ENCODE data around the gene USP32.
"Not testable (repeated sequence)": the region's sequence is repeated elsewhere in the genome, so short reads cannot be mapped to it uniquely, and the experiment has no call there.

USP32 gene

DNA sequence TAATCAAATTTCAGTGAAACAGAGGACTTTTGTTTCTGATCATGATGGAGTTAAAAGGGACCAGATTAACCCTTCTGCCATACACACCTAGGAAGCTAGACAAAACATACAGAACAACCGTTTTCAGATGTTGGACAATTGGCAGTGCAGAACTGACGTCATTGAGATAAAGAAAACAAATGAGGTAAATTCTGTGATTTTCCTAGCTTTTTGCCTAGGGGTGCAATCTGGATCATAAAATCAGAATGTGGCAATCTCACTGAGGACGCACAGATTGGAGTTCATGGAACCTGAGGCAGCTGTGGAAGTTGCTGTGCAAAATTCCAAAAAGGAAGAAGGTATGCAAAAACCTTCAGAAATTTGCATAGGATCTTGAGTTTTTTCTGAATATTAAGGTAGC lies 15.0 kb upstream of the USP32 start:
- DNase-seq: no peak

DNA sequence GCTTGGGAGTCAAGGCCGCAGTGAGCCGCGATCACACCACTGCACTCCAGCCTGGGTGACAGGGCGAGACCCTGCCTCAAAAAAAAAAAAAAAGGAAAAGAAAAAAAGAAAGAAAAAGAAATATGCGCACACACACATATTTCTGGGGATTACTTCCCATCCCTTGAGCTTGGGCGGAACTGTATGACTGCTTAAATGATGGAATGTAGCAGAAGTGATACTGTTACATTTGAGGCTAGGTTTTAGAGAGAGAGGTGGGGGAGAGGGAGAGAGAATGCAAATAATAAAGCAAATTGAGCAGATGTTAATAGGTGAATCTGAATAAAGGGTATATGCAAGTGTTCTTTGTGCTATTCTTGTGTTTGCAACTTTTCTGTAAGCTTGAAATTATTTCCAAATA lies 12.0 kb upstream of the USP32 start:
- DNase-seq: no peak

DNA sequence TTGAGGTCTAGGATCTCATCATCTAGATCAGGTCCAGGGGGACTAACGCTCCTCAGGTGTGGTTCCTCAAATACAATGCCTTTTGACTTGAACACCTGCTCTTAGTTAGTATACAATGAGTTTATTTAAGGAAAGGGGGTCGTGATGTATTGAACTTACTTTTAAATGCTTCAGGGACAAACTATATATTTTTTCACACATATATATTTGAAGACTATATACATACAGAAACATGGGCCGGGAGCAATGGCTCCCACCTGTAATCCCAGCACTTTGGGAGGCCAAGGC lies 11.5 kb upstream of the USP32 start:
- DNase-seq: no peak

DNA sequence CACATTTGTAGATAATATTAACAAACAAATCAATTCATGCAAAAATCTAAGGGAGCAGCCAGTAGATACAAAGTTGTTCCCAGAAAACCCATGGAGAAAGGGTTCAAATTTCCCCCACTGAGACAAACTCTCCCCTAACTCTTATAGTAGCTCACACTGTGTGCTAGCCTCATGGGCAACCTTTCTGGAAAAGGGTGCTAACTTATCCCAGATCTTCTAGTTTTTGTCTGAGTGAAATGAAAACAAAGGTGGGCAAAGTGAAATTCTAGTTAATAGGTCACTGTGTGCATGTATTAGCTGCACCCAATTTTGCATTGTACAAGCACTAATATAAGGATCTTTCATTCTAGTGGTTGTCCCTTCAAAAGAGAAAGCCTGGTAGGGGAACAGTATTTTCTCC lies 9.9 kb upstream of the USP32 start:
- DNase-seq: no peak

DNA sequence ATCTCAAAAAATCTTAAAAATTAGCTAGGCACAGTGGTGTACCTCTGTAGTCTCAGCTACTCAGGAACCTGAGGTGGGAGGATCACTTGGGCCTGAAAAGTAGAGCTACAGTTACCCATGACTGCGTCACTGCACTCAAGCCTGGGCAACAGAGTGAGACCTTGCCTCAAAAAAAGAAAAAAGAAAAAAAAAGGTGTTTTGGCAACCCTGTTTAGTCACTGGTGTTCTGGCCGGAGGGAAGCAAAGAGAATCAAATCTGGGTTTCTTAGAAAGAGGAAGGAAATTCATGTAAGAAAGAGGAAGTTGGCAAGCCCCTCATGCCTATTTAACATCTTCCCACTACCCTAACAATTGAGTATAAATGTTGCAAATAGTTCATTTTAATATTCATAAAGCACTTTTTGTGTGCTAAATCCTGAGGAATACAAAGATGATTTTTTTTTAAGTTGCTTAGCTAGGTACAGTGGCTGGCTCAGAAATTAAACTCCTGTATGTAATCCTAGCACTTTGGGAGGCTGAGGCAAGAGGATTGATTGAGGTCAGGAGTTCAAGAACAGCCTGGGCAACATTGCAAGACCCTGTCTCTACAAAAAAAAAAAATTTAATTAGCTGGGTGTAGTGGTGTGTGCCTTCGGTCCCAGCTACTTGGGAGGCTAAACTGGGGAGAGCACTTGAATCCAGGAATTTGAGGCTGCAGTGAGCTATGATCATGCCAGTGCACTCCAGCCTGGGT lies 6.5 kb upstream of the USP32 start:
- peak; percentile 31 to 80 for DNase-seq

DNA sequence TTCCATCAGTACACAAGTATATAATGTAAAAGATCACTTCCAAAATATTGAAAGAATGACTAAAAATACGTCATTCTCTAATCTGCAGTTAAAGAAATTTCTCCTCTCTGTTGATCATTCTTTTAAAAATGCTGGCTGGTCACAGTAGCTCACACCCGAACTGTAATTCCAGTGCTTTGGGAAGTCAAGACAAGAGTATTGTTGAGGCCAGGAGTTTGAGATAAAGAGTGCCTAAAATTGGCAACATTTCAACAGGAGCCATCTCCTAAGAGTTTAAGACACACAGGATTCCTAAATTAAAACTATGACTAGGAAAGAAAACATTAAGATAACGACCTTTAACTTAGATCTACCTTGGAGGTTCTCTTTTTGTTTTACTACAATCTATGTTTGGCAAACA lies 4.5 kb upstream of the USP32 start:
- no peak for DNase-seq

DNA sequence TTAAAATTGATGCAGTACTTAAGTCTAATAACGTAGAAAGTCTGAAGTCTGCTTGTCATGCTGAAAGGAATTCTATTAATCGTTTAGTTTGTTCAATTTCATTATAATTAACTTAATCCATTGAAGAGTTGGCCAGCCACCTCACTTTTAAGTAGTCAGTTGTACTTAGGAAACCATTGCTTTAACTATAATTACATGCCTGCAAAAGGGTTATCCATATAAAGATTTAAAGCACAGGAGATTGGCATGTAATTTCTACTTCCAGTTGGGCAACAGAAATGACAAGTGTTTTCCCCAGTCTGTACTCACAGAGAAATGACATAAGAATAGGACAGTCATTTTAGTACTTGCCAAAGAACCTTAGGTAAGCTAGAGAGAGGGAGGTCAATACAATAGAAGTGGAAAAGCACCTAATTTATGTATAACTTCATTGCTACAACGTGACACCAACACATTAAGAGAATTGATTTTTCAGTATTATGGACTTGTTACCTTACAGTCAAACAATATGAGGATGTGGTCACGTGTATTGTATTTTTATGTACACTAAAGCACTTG lies 3.7 kb upstream of the USP32 start:
- no peak for DNase-seq

DNA sequence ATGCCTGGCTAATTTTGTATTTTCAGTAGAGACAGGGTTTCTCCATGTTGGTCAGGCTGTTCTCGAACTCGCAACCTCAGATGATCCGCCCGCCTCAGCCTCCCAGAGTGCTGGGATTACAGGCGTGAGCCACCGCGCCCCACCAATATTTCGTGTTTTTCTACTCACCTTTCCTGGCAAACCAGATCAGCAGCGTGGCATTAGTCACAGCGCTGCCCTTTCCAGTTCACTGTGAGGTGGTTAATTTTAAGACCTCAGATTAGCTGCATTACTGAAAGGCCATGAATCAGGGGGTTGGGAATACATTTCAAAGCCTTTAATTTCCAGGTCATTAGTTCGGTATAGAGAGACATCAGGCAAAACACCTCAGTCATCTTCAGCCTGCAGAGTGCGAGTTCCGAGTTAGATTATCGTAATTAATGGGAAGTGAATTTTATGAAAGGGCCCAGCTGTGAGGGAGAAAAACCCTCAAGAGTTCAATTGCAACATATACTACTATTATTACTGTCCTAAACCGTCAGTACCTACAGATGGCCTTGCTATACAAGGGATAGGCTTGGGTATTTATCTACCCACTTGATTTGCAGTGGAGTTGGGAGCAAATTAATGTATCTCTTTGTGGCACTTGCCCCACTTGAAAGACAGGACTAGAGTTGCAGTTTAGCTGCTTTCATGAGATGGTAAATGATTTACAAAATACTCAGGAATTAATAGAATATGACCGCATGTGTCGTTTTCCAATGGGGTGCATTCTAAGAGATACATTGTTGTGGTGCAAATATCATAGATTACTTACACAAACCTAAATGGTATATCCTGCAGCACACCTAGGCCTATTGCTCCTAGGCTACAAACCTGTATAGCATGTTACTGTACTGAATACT lies 2.1 kb upstream of the USP32 start:
- DNase-seq: no peak

DNA sequence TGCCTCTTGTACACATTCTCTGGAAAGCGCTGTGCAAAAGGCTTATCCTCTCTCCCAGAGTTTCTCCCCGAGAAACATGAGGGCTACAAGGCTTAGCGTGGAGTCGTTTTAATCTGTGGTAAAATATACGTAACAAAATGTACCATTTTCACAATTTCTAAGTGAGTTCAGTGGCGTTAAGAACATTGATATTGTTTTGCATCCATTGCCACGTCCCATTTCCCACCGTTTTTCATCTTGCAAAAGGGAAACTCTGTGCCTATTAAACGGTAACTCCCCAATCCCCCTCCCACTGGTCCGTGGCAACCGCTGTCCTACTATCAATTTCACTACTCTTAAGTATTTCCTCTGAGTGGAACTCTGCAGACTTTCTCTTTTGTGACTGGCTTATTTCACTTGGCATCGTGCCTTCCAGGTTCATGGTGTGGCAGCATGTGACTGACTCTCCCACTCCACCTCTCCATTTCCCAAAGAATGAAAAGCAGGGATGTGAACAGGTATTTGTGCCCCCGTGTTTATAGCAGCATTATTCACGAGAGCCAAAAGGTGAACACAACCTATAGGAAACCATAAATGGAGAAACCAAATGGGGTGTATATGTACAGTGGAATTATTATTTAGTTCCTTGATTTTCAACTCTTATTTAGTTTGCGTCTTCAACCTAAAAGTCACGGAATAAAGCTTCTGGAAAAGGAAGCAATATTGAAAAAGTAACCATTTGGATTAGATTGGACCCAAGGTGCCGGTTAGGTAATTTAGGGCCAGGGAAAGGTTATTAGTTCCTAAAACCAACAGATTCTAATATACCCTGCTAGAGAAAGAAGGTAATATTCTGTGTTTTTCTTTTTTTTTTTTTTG lies 1.1 kb upstream of the USP32 start:
- DNase-seq: peak; percentile 14 to 28

DNA sequence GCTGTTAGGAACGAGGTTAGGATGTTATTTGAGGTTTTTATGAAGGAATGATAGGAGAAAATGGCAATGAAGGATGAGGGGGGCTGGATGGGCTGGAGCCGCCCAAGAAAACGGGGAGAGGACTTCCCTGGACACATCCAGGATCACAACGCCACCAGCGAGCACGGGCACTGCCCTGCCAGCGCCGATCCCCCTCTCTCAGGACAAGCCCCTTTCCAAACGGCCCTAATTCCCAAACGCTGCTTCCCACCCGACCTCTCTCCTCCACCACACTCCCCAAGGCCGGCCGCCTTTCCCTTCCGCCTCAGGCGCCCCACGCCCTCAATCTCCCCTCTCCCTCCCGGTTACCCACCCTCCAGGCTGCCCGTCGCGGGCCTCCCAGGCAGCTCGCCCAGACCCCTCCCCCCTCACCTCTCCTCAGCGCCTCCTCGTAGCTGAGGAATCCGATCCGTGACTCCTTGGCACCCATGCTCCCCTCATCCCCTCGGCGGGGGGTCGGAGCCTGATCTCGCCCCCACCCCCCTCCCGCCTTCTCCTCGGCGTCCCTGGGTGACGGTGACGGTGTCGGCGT lies 377 bp downstream of the USP32 start:
- DNase-seq: no peak

DNA sequence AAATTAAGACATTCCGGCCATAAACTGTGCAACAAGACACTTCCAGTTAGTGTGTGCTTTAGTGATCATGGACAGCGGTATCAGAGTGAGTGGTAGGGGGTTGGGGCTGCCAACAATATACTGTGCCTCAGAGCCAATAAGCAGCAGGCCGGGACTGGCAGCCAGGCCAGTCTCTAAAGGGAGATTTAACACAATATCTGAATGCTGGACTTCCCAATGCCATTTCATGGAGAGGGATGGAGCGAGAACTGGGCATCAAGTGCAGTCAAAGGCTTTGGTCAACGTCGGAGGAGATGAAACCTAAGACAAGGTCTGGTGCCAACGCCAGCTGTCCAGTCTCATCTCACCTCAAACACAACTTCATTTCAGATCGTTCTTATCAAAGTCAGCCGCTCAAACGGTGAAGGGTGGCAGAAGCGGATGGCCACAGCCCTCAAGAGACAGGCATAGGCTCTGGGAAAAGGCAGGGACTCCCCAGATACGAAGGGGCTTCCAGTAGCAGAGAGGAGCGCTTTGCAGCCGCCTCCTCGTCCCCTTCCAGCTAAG lies 935 bp downstream of the USP32 start:
- no peak for DNase-seq

DNA sequence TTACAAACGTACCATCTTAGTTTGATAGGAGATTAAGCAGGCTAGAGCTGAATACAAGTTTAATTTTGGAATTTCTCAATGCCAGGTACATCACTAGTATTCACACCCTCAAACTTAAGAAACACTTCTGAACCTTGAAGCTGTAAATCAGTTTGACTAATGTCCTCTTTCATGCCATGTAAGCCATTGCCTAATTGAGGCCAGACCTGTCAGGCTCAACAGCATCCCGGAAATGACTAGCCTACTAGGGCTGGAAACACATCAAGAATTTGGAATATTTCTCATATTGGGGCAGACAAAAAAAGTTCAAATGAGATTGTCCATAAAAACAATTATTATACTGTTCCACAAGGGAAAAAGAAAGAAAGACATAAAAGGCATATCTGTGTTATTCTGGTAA lies 1.7 kb downstream of the USP32 start:
- no peak for DNase-seq

DNA sequence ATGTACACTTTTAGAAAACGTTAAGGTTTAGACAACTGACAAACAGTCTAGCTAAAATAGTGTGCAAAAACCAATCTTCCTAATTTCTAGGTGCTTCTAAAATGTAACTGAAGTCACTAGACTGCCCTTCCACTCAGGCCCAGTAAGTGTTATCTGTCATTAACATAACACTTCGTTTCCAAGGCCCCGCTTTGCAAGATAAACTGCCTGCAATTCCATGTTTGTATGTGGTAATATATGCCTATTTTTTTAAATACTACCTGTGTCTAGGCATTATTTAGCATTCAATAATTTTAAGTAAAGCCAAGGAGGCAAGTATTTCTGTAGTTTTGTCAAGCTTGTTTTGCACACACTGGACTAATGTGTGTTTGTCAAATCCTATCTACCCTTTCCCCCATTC lies 3.2 kb downstream of the USP32 start:
- no peak for DNase-seq

DNA sequence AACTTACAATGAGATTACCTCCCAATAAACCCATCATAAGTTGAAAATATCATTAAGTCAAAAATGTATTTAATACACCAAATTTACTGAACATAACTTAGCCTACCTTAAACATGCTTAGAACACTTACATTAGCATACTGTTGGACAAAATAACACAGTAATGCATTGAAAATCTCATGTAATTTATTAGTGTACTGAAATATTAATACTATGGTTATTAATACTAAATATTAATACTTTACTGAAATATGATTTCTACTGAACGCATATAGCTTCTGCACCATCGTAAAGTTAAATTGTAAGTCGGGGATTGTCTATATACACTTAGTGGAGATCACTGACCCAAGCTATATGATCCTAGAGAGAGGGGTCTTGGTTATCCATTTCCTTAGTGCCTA lies 4.3 kb downstream of the USP32 start:
- DNase-seq: no peak

DNA sequence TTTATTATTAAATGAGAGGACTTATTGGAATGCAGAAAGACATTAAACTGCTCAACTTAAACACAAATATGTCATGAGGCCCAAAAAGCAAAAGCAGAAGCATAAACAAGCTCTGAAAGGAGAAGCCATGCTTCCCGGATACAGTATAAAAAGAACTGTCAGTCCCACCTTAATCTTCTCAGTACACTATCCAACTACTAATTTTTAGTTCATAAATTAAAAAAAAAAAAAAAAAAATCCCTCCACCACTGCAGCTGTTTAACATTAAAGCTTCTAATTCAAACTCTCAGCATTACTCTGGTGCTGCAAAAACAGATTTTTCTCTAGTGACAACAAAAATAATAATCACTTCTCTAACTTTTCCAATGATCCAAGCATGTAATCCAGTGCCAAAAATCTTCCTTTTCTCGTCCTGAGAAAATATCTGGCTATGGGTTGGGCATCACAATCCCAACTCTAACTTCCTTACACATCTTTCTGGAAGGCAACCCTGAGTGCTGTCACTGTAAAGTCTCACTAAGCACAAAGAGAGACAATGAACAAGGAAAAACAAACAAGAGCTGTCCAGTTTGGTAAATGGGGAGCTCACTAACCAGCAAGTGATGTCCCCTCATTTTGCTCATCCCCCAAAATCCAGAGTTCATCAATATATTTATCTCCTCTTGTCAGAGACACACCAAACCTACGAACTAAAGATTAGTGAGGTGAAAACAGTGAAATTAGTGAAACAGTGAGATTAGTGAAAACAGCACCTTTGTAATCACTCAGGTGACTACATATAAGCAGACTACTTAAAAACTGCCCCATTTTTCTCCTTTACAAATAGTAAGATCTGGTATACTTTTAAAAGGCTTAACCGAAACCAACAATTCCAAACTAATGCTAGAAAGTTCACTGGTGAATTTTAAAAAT lies 5.5 kb downstream of the USP32 start:
- no peak for DNase-seq

DNA sequence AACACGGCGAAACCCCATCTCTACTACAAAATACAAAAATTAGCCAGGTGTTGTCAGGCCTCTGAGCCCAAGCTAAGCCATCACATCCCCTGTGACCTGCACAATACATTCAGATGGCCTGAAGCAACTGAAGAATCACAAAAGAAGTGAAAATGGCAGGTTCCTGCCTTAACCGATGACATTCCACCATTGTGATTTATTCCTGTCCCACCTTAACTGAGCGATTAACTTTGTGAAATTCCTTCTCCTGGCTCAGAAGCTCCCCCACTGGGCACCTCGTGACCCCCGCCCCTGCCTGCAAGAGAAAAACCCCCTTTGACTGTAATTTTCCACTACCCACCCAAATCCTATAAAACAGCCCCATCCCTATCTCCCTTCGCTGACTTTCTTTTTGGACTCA lies 7.0 kb downstream of the USP32 start:
- DNase-seq: not testable (repeated sequence)

DNA sequence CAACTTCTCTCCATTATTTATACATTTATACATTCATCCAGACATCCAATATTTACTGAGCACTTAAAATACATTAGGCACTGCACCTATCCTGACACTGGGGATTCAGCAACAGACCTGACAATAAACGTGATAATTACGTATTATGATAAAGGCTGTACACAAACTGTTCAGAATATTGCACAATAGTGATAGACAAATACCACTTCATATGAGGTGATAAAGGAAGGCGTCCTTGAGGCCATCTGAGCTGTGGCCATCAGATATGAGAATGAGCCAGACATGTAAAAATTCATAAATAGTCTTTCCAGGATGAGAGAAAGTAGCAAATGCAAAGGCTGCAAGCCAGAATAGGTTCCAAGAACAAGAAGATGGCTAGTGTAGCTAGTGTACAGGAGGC lies 8.6 kb downstream of the USP32 start:
- no peak for DNase-seq

DNA sequence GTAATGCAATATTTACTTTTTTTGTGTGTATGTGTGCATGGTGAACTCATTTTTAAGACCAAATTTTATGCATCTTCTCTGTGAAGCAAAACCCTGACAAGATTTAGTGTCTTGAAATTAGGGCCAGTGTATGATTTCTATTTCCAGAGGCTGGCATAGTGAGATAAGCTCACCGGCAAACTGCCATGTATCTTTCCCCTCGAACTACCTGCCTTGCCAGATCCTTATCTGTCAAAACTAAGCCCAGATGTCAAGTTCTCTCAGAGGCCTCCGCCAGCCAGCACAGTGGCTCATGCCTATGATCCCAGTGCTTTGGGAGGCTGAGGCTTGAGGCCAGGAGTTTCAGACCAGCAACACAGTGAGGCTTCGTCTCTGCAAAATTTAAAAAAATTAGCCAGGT lies 10.0 kb downstream of the USP32 start:
- DNase-seq: no peak

DNA sequence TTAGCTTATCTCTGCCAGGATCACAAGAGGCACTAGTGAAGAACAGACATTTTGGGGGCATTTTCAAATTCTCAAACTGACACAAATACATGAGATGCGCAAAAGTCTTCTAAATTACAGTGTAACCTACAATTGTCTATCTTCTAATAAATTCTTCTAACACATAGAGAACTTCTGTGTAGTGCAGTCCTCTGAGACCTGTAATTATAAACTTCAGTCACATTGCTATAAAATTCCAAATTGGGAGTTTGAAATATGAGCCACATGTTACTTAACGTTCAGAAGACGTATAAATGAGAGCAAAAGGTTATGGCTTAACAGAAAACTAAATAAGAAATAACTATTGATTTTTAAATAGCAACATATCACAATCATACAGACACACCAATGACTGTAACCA lies 12.5 kb downstream of the USP32 start:
- DNase-seq: not testable (repeated sequence)

DNA sequence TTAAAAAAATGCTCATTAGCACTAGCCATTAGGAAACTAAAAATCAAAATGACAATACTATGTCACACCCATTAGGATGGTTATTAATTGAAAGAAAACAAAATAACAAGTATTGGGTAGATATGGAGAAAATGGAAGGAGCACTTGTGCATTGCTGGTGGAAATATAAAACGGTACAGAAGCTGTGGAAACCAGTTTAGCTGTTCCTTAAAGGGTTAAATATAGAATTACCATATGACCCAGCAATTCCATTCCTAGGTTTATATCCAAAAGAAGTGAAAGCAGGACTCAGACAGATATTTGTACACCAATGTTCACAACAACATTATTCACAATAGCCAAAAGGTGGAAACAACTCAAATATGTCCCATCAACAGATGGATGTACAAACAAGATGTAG lies 13.7 kb downstream of the USP32 start:
- not testable (repeated sequence) for DNase-seq

DNA sequence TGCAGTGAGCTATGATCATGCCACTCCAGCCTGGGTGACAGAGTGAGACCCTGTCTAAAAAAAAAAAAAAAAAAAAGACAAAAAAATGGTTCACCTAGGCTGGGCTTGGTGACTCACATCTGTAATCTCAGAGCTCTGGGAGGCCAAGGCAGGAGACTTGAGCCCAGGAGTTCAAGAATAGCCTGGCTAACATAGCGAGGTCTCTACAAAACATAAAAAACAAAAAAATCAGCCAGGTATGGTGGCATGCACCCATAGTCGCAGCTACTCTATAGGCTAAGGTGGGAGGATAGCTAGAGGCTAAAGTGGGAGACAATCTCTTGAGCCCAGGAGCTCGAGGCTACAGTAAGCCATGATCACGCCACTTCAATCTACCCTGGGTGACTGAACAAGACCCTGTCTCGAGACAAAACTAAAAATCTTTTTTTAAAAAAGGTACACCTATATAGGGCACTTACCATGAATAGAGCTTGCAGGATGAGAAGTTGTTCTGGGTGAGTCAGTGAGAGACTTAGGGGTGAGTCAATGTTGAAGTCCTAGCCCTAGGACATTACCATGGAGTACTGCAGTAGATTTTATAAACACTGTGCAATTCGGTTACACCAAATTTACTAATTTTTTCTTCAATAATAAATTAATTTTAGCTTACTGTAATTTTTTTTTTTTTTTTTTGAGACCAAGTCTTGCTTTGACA lies 19.0 kb downstream of the USP32 start:
- DNase-seq: no peak

Measured in CD4-positive, alpha-beta T cell treated with Interleukin-4 for 1 hour (primary cell).